ENCODE data around the gene DNAJC22. TPM values are rescaled to one million over a fixed set of nuclear protein-coding genes. Genes with fewer than 3 reads are reported as not detected.
"Not testable (repeated sequence)": the region's sequence is repeated elsewhere in the genome, so short reads cannot be mapped to it uniquely, and the experiment has no call there.

The DNAJC22 gene
- polyA plus RNA-seq, 4 donors: 14.9 to 52.4 (median 20.8) TPM

DNA sequence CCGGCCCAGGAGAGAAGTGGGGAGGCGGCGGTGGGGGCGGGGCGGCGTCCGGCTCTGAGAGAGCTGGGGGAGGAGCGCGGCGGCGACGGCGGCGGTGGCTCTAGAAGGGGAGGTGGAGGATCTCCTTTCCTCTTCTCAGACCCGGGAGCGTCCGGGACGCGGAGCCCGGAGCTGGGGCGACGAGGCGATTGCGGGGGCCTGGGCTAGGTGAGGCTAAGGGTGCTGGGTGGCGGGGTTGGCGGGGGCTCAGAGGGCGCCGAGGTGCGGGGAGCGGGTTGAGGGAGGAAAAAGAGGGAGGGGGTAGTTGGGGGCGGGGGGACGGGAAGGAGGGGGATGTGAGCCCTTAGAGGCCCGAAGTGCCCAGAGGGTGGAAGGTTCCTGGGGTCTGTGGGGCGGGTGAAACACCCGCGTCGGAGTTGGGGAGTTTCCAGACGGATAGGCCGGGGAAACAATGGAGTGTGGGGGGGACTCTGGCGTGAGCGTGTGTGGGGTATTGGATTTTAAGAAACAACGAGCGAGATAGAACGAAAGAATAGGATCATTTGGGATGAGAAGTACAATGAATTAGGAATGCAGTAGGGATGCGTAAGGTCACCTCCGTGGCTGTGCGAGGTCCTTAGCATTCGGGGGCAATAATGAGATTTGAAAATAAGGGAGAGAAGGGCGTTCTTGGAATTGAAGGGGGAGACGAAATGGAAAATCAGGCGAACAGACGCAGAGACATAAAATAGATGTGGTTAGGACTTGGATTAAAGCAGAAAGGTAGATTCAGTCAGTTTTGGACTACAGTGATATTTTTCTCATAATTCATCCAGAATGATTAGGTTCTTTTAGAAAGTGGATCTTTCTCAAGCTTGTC is 20.9 kb downstream of the DNAJC22 start, which contains the start of gene SPATS2:
Gene SPATS2 (plus strand): TSS at position 82 of the 859 bp plus-strand sequence. CDS start 93,551 bp downstream, outside the sequence.
- H3K9me3 ChIP-seq (ENCODE audit: control insufficient read depth in 2 of 2, insufficient read depth in 1 of 2, low read depth in 1 of 2, low read length in 1 of 2): no peaks in the 10 kb centered on the region
- H3K27me3 ChIP-seq (ENCODE audit: control insufficient read depth in 3 of 3, insufficient read depth in 3 of 3, low read length in 3 of 3): no peaks in the 10 kb centered on the region
- peak within 1 kb of the TSS; percentile 83 to 92 (median 88) for H3K4me3 ChIP-seq (ENCODE audit: low read depth in 1 of 3, low read length in 3 of 3)
- H3K4me1 ChIP-seq (ENCODE audit: control insufficient read depth in 3 of 3, insufficient read depth in 2 of 3, low read depth in 1 of 3, low read length in 2 of 3): peaks cover 0 to 6% (median 0%) of the 10 kb centered on the region in 3 donors
- WGBS, 3 donors: 2 to 3% (median 2%) methylated on average over 37 to 52 of the region's 52 CpGs
- peak within 1 kb of the TSS; percentile 95 to 98 (median 95) for H3K27ac ChIP-seq (ENCODE audit: low read depth in 1 of 3, low read length in 2 of 3)
- no peaks in the 10 kb centered on the region for H3K36me3 ChIP-seq (ENCODE audit: control insufficient read depth in 3 of 3, insufficient read depth in 2 of 3, low read depth in 1 of 3, low read length in 3 of 3)
- no peak for FAIRE-seq
- no peak for DNase-seq

GRCh38 chr12:49368240-49368600 is 21.5 kb downstream of the DNAJC22 start:
- H3K4me1 ChIP-seq (ENCODE audit: control insufficient read depth in 3 of 3, insufficient read depth in 2 of 3, low read depth in 1 of 3, low read length in 2 of 3): peaks cover 0 to 6% (median 0%) of the 10 kb centered on the region in 3 donors
- H3K9me3 ChIP-seq (ENCODE audit: control insufficient read depth in 2 of 2, insufficient read depth in 1 of 2, low read depth in 1 of 2, low read length in 1 of 2): no peaks in the 10 kb centered on the region
- no peak for FAIRE-seq
- 16 to 27% (median 22%) methylated on average over 3 of the region's 3 CpGs for WGBS, 3 donors
- H3K36me3 ChIP-seq (ENCODE audit: control insufficient read depth in 3 of 3, insufficient read depth in 2 of 3, low read depth in 1 of 3, low read length in 3 of 3): no peaks in the 10 kb centered on the region
- no peaks in the 10 kb centered on the region for H3K27me3 ChIP-seq (ENCODE audit: control insufficient read depth in 3 of 3, insufficient read depth in 3 of 3, low read length in 3 of 3)
- peak in 1 of 2 donors; percentile 13 for DNase-seq
- H3K27ac ChIP-seq (ENCODE audit: low read depth in 1 of 3, low read length in 2 of 3): no peak overlapping the region
- peak overlapping the region in 2 of 3 donors; percentile 83 to 92 for H3K4me3 ChIP-seq (ENCODE audit: low read depth in 1 of 3, low read length in 3 of 3)

- H3K4me1 ChIP-seq (ENCODE audit: control insufficient read depth in 3 of 3, insufficient read depth in 2 of 3, low read depth in 1 of 3, low read length in 2 of 3): peaks cover 0 to 6% (median 0%) of the 10 kb centered on the region in 3 donors
- FAIRE-seq (no peak), DNase-seq (peak in 1 of 2 donors; percentile 35)
- H3K9me3 ChIP-seq (ENCODE audit: control insufficient read depth in 2 of 2, insufficient read depth in 1 of 2, low read depth in 1 of 2, low read length in 1 of 2): no peaks in the 10 kb centered on the region
- peak overlapping the region in 2 of 3 donors; percentile 24 to 57 for H3K27ac ChIP-seq (ENCODE audit: low read depth in 1 of 3, low read length in 2 of 3)
- whole genome bisulfite sequencing, 3 donors: 41 to 57% (median 51%) methylated on average over 6 of the region's 6 CpGs
- no peaks in the 10 kb centered on the region for H3K27me3 ChIP-seq (ENCODE audit: control insufficient read depth in 3 of 3, insufficient read depth in 3 of 3, low read length in 3 of 3)
- H3K4me3 ChIP-seq (ENCODE audit: low read depth in 1 of 3, low read length in 3 of 3): no peak overlapping the region
- peaks cover 0 to 4% (median 0%) of the 10 kb centered on the region in 3 donors for H3K36me3 ChIP-seq (ENCODE audit: control insufficient read depth in 3 of 3, insufficient read depth in 2 of 3, low read depth in 1 of 3, low read length in 3 of 3)
Measured at GRCh38 chr12:49369411-49370145, 22.9 kb downstream of the DNAJC22 start.

GRCh38 chr12:49370539-49370938 is 23.9 kb downstream of the DNAJC22 start:
- Histone ChIP-seq H3K4me1 (ENCODE audit: control insufficient read depth in 3 of 3, insufficient read depth in 2 of 3, low read depth in 1 of 3, low read length in 2 of 3) (peaks cover 0 to 6% (median 0%) of the 10 kb centered on the region in 3 donors), H3K27ac (ENCODE audit: low read depth in 1 of 3, low read length in 2 of 3) (no peak overlapping the region), H3K4me3 (ENCODE audit: low read depth in 1 of 3, low read length in 3 of 3) (no peak overlapping the region), H3K9me3 (ENCODE audit: control insufficient read depth in 2 of 2, insufficient read depth in 1 of 2, low read depth in 1 of 2, low read length in 1 of 2) (no peaks in the 10 kb centered on the region), H3K36me3 (ENCODE audit: control insufficient read depth in 3 of 3, insufficient read depth in 2 of 3, low read depth in 1 of 3, low read length in 3 of 3) (peaks cover 0 to 4% (median 0%) of the 10 kb centered on the region in 3 donors), H3K27me3 (ENCODE audit: control insufficient read depth in 3 of 3, insufficient read depth in 3 of 3, low read length in 3 of 3) (no peaks in the 10 kb centered on the region)
- DNase-seq: no peak
- WGBS, 3 donors: 91 to 95% (median 95%) methylated on average over 6 of the region's 6 CpGs
- no peak for FAIRE-seq

GRCh38 chr12:49375406-49375805 is 28.7 kb downstream of the DNAJC22 start:
- 87 to 93% (median 89%) methylated on average over 1 of the region's 1 CpG for WGBS, 3 donors
- Histone ChIP-seq H3K4me1 (ENCODE audit: control insufficient read depth in 3 of 3, insufficient read depth in 2 of 3, low read depth in 1 of 3, low read length in 2 of 3) (peaks cover 0 to 4% (median 0%) of the 10 kb centered on the region in 3 donors), H3K4me3 (ENCODE audit: low read depth in 1 of 3, low read length in 3 of 3) (no peak overlapping the region), H3K27ac (ENCODE audit: low read depth in 1 of 3, low read length in 2 of 3) (no peak overlapping the region), H3K36me3 (ENCODE audit: control insufficient read depth in 3 of 3, insufficient read depth in 2 of 3, low read depth in 1 of 3, low read length in 3 of 3) (peaks cover 0 to 7% (median 0%) of the 10 kb centered on the region in 3 donors), H3K27me3 (ENCODE audit: control insufficient read depth in 3 of 3, insufficient read depth in 3 of 3, low read length in 3 of 3) (no peaks in the 10 kb centered on the region), H3K9me3 (ENCODE audit: control insufficient read depth in 2 of 2, insufficient read depth in 1 of 2, low read depth in 1 of 2, low read length in 1 of 2) (no peaks in the 10 kb centered on the region)
- FAIRE-seq (no peak), DNase-seq (no peak)

- H3K4me3 ChIP-seq (ENCODE audit: low read depth in 1 of 3, low read length in 3 of 3): no peak overlapping the region
- no peak for FAIRE-seq
- H3K9me3 ChIP-seq (ENCODE audit: control insufficient read depth in 2 of 2, insufficient read depth in 1 of 2, low read depth in 1 of 2, low read length in 1 of 2): no peaks in the 10 kb centered on the region
- H3K27me3 ChIP-seq (ENCODE audit: control insufficient read depth in 3 of 3, insufficient read depth in 3 of 3, low read length in 3 of 3): no peaks in the 10 kb centered on the region
- H3K36me3 ChIP-seq (ENCODE audit: control insufficient read depth in 3 of 3, insufficient read depth in 2 of 3, low read depth in 1 of 3, low read length in 3 of 3): peaks cover 0 to 7% (median 0%) of the 10 kb centered on the region in 3 donors
- H3K4me1 ChIP-seq (ENCODE audit: control insufficient read depth in 3 of 3, insufficient read depth in 2 of 3, low read depth in 1 of 3, low read length in 2 of 3): peaks cover 0 to 4% (median 0%) of the 10 kb centered on the region in 3 donors
- H3K27ac ChIP-seq (ENCODE audit: low read depth in 1 of 3, low read length in 2 of 3): no peak overlapping the region
- WGBS, 3 donors: 46 to 74% (median 48%) methylated on average over 2 of the region's 2 CpGs
- peak in 1 of 2 donors; percentile 46 for DNase-seq
Measured at GRCh38 chr12:49377386-49377785, 30.7 kb downstream of the DNAJC22 start.

GRCh38 chr12:49380184-49380583 is 33.5 kb downstream of the DNAJC22 start:
- not testable (repeated sequence) for H3K36me3 ChIP-seq (ENCODE audit: control insufficient read depth in 3 of 3, insufficient read depth in 2 of 3, low read depth in 1 of 3, low read length in 3 of 3); FAIRE-seq; H3K27me3 ChIP-seq (ENCODE audit: control insufficient read depth in 3 of 3, insufficient read depth in 3 of 3, low read length in 3 of 3); H3K4me3 ChIP-seq (ENCODE audit: low read depth in 1 of 3, low read length in 3 of 3); H3K4me1 ChIP-seq (ENCODE audit: control insufficient read depth in 3 of 3, insufficient read depth in 2 of 3, low read depth in 1 of 3, low read length in 2 of 3); DNase-seq; H3K27ac ChIP-seq (ENCODE audit: low read depth in 1 of 3, low read length in 2 of 3); H3K9me3 ChIP-seq (ENCODE audit: control insufficient read depth in 2 of 2, insufficient read depth in 1 of 2, low read depth in 1 of 2, low read length in 1 of 2)
- WGBS, 3 donors: 73 to 84% (median 78%) methylated on average over 8 to 9 of the region's 9 CpGs

- DNase-seq (peak in 1 of 2 donors; percentile 17), FAIRE-seq (no peak)
- no peak overlapping the region for H3K27ac ChIP-seq (ENCODE audit: low read depth in 1 of 3, low read length in 2 of 3)
- no peaks in the 10 kb centered on the region for H3K27me3 ChIP-seq (ENCODE audit: control insufficient read depth in 3 of 3, insufficient read depth in 3 of 3, low read length in 3 of 3)
- 72 to 89% (median 79%) methylated on average over 18 of the region's 18 CpGs for WGBS, 3 donors
- H3K9me3 ChIP-seq (ENCODE audit: control insufficient read depth in 2 of 2, insufficient read depth in 1 of 2, low read depth in 1 of 2, low read length in 1 of 2): no peaks in the 10 kb centered on the region
- H3K36me3 ChIP-seq (ENCODE audit: control insufficient read depth in 3 of 3, insufficient read depth in 2 of 3, low read depth in 1 of 3, low read length in 3 of 3): peaks cover 0 to 11% (median 0%) of the 10 kb centered on the region in 3 donors
- no peaks in the 10 kb centered on the region for H3K4me1 ChIP-seq (ENCODE audit: control insufficient read depth in 3 of 3, insufficient read depth in 2 of 3, low read depth in 1 of 3, low read length in 2 of 3)
- H3K4me3 ChIP-seq (ENCODE audit: low read depth in 1 of 3, low read length in 3 of 3): no peak overlapping the region
Measured at GRCh38 chr12:49388682-49389386, 42.1 kb downstream of the DNAJC22 start.
